T47D (cell line): Measurements from ENCODE around the gene METTL15.
"Not testable (repeated sequence)": the region's sequence is repeated elsewhere in the genome, so short reads cannot be mapped to it uniquely, and the experiment has no call there.

Source experiments
- DNase-seq, 2 experiments: peaks; one replicate each; pipeline versions ENCODE4 v3.0.0 to v3.0.0-alpha.2; 2011 to 2012; ENCODE audit warnings: low read depth in 1 of 2, low spot score in 1 of 2
- JUND ChIP-seq: IDR thresholded peaks from 2 replicates; pipeline ENCODE4 v1.6.1; 2012; ENCODE audit warnings: low read depth
- in situ Hi-C: cut with HindIII; loops from 2 replicates; pipeline ENCODE4 v1.10.0; 2016; ENCODE audit warnings: low sequenced_read_pairs, low pct_unique_long_range_greater_than_20kb

The METTL15 gene

GRCh38 chr11:28296426-28296825 is 188.2 kb downstream of the METTL15 start:
- no peak for TF ChIP-seq JUND
- in situ Hi-C loops: no loop called here
- DNase-seq: no peak

- in situ Hi-C loops: no loop called here
- no peak for DNase-seq
- TF ChIP-seq JUND: no peak
Observed at GRCh38 chr11:28298209-28298608, 190.0 kb downstream of the METTL15 start.

- DNase-seq: no peak
- no peak for TF ChIP-seq JUND
- in situ Hi-C loops: no loop called here
Observed at GRCh38 chr11:28303477-28304191, 195.4 kb downstream of the METTL15 start.

GRCh38 chr11:28315440-28315839 is 207.3 kb downstream of the METTL15 start:
- TF ChIP-seq JUND: no peak
- in situ Hi-C loops: no loop called here
- DNase-seq: no peak

- TF ChIP-seq JUND: no peak
- in situ Hi-C loops: no loop called here
- DNase-seq: no peak
Observed at GRCh38 chr11:28318871-28319270, 210.7 kb downstream of the METTL15 start.

- in situ Hi-C loops: no loop called here
- no peak for DNase-seq
- no peak for TF ChIP-seq JUND
Observed at GRCh38 chr11:28323621-28324020, 215.4 kb downstream of the METTL15 start.

- in situ Hi-C loops, DNase-seq: not testable (repeated sequence)
Observed at GRCh38 chr11:28332393-28332792, 224.2 kb downstream of the METTL15 start.

GRCh38 chr11:28337701-28338100 is 229.5 kb downstream of the METTL15 start:
- TF ChIP-seq JUND: no peak
- no peak for DNase-seq
- in situ Hi-C loops: no loop called here

- in situ Hi-C loops: no loop called here
- TF ChIP-seq JUND: no peak
- no peak for DNase-seq
Observed at GRCh38 chr11:28338371-28338770, 230.2 kb downstream of the METTL15 start.

- no peak for TF ChIP-seq JUND
- in situ Hi-C loops: no loop called here
- no peak for DNase-seq
Observed at GRCh38 chr11:28339488-28339887, 231.3 kb downstream of the METTL15 start.

GRCh38 chr11:28342716-28343115 is 234.5 kb downstream of the METTL15 start:
- in situ Hi-C loops: no loop called here
- DNase-seq: no peak
- TF ChIP-seq JUND: no peak

GRCh38 chr11:28343304-28344233 is 235.4 kb downstream of the METTL15 start:
- DNase-seq: peak in 1 of 2 experiments; percentile 70
- in situ Hi-C loops: no loop called here
- no peak for TF ChIP-seq JUND

GRCh38 chr11:28346209-28346608 is 238.0 kb downstream of the METTL15 start:
- no peak for DNase-seq
- in situ Hi-C loops: no loop called here
- TF ChIP-seq JUND: no peak
